ENCODE measurements around the gene MARCO.

MARCO gene

DNA sequence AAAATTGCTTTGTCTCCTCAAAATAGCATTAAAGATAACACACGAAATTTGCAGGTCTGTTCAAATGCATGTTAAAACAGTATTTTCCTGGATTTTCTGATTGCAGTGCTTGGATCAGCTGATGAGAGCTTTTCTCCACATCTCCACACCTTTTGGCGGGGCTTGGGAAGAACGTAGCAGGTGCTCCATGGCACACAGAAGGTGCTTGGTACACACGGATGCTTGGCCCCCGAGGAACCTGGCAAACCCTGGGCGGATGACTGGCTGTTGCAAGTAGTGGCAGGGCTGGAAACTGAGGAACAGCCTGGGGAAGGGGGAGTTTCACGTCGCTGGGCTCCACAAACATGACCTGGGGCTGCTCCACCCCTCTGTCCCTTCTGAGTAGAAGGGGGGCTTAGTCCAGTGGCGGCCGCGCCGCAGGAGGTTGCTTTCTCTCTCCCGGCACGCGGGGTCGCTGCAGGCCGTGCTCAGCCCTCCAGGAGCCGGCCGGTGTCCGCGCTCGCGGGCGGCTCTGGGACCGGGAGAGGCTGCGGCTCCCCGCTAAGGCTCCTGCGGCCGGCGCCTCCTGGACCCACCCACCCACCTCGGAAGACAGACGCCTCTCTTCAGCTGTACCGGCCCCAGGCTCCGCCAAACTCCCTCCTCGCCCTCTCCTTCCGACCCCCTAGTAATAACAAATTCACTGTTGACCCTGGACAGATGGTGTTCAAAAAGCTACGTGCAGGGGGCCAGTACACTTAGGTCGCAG is 69.3 kb downstream of the MARCO start (continued):
- TF ChIP-seq ZC3H10 (CRISPR knock-in tag; IDR thresholded peaks at IDR 0.05) (no peak), CSDC2 (CRISPR knock-in tag; IDR thresholded peaks at IDR 0.05) (no peak)
- TF ChIP-seq, protein P1, sequence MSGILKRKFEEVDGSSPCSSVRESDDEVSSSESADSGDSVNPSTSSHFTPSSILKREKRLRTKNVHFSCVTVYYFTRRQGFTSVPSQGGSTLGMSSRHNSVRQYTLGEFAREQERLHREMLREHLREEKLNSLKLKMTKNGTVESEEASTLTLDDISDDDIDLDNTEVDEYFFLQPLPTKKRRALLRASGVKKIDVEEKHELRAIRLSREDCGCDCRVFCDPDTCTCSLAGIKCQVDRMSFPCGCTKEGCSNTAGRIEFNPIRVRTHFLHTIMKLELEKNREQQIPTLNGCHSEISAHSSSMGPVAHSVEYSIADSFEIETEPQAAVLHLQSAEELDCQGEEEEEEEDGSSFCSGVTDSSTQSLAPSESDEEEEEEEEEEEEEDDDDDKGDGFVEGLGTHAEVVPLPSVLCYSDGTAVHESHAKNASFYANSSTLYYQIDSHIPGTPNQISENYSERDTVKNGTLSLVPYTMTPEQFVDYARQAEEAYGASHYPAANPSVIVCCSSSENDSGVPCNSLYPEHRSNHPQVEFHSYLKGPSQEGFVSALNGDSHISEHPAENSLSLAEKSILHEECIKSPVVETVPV (CRISPR knock-in tag; IDR thresholded peaks at IDR 0.05), result no peak

DNA sequence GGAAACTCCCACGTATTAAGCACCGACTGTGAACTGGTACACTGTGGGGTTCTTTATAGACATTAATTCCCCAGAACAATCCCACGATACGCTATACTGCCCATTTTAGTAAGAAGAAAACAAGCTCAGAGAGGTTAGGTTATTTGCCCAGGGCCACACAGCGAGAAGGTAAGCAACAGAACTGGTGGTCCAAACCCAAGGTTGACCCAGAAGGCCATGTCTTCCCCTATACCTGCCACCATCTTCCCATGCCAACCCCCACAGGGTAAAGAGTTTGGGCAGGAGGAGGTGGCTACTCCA is 69.9 kb downstream of the MARCO start:
- TF ChIP-seq RARB (CRISPR knock-in tag; IDR thresholded peaks at IDR 0.05) (no peak), ZNF565 (CRISPR knock-in tag; conservative IDR thresholded peaks at IDR 0.05; ENCODE audit: low read depth) (no peak), ZNF8 (CRISPR knock-in tag; IDR thresholded peaks at IDR 0.05) (no peak)
- TF ChIP-seq, protein P2, sequence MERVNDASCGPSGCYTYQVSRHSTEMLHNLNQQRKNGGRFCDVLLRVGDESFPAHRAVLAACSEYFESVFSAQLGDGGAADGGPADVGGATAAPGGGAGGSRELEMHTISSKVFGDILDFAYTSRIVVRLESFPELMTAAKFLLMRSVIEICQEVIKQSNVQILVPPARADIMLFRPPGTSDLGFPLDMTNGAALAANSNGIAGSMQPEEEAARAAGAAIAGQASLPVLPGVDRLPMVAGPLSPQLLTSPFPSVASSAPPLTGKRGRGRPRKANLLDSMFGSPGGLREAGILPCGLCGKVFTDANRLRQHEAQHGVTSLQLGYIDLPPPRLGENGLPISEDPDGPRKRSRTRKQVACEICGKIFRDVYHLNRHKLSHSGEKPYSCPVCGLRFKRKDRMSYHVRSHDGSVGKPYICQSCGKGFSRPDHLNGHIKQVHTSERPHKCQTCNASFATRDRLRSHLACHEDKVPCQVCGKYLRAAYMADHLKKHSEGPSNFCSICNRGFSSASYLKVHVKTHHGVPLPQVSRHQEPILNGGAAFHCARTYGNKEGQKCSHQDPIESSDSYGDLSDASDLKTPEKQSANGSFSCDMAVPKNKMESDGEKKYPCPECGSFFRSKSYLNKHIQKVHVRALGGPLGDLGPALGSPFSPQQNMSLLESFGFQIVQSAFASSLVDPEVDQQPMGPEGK (CRISPR knock-in tag; IDR thresholded peaks at IDR 0.05; ENCODE audit: borderline replicate concordance), result no peak
- no peak for ATAC-seq

DNA sequence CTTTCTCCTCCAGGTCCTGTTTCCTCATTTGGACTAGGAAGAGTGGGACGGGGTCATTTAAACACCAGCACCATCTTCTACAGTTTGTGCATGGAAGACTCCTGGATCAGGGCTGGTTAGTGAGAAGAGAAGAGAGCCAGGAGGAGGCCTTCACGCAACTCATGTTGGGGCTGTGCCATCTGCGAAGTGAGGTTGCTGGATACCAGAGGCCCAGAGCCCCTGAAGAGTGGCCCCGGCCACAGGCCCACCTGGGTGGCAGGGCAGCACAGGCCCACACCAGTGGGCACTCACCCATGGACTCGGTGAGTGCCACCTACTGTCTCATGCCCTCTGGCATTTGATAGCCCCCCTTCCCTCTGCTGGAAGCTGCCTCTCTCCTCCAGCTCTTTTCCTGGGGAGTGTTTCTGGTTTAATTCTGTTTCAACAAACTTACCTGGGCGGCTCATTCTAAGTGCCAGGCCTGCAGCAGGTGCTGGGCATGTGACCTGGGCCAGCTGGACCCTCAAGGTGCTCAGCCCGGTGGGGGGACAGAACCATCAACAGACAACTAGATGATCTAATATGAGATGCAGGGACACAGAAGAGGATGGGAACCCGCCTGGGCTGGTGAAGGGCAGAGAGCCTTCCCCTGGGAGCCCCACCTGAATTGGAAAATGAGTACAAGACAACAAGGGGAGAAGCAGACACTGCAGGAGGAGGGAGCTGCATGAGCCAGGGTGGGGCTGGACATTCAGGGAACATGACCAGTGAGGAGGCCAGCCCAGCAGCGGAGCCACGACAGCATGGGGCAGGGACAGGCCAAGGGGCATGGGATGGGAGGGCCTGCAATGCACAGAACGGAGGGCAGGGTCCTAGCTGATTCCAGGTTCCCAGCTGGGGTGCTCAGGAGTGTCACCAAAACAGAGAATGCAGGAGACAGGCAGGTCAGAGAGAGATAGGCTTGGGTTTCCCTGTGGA is 70.6 kb downstream of the MARCO start:
- TF ChIP-seq, protein P2 (CRISPR knock-in tag; IDR thresholded peaks at IDR 0.05; ENCODE audit: borderline replicate concordance), result no peak
- no peak for TF ChIP-seq ARNTL (CRISPR knock-in tag; IDR thresholded peaks at IDR 0.05; ENCODE audit: borderline replicate concordance, low read depth)
- no peak for TF ChIP-seq ZFP30 (CRISPR knock-in tag; IDR thresholded peaks at IDR 0.05)
- TF ChIP-seq CSDC2 (CRISPR knock-in tag; IDR thresholded peaks at IDR 0.05), result no peak
- TF ChIP-seq, protein P3, sequence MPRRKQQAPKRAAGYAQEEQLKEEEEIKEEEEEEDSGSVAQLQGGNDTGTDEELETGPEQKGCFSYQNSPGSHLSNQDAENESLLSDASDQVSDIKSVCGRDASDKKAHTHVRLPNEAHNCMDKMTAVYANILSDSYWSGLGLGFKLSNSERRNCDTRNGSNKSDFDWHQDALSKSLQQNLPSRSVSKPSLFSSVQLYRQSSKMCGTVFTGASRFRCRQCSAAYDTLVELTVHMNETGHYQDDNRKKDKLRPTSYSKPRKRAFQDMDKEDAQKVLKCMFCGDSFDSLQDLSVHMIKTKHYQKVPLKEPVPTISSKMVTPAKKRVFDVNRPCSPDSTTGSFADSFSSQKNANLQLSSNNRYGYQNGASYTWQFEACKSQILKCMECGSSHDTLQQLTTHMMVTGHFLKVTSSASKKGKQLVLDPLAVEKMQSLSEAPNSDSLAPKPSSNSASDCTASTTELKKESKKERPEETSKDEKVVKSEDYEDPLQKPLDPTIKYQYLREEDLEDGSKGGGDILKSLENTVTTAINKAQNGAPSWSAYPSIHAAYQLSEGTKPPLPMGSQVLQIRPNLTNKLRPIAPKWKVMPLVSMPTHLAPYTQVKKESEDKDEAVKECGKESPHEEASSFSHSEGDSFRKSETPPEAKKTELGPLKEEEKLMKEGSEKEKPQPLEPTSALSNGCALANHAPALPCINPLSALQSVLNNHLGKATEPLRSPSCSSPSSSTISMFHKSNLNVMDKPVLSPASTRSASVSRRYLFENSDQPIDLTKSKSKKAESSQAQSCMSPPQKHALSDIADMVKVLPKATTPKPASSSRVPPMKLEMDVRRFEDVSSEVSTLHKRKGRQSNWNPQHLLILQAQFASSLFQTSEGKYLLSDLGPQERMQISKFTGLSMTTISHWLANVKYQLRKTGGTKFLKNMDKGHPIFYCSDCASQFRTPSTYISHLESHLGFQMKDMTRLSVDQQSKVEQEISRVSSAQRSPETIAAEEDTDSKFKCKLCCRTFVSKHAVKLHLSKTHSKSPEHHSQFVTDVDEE (CRISPR knock-in tag; IDR thresholded peaks at IDR 0.05), result no peak
- no peak for TF ChIP-seq BACH2 (CRISPR knock-in tag; IDR thresholded peaks at IDR 0.05; ENCODE audit: borderline replicate concordance)
- no peak for TF ChIP-seq OSR1 (CRISPR knock-in tag; IDR thresholded peaks at IDR 0.05)
- TF ChIP-seq, protein P1 (CRISPR knock-in tag; IDR thresholded peaks at IDR 0.05), result no peak
- TF ChIP-seq, protein P4, sequence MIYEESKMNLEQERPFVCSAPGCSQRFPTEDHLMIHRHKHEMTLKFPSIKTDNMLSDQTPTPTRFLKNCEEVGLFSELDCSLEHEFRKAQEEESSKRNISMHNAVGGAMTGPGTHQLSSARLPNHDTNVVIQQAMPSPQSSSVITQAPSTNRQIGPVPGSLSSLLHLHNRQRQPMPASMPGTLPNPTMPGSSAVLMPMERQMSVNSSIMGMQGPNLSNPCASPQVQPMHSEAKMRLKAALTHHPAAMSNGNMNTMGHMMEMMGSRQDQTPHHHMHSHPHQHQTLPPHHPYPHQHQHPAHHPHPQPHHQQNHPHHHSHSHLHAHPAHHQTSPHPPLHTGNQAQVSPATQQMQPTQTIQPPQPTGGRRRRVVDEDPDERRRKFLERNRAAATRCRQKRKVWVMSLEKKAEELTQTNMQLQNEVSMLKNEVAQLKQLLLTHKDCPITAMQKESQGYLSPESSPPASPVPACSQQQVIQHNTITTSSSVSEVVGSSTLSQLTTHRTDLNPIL (CRISPR knock-in tag; IDR thresholded peaks at IDR 0.05; ENCODE audit: low read depth), result no peak
- TF ChIP-seq TCF4 (CRISPR knock-in tag; IDR thresholded peaks at IDR 0.05; ENCODE audit: borderline replicate concordance), result no peak
- TF ChIP-seq ZC3H10 (CRISPR knock-in tag; IDR thresholded peaks at IDR 0.05), result no peak

More for the DNA sequence above, 70.6 kb downstream of the MARCO start:
- no peak for ATAC-seq

Measured in SK-N-SH treated with all-trans-retinoic acid at 6 μM for 48 hours (cell line).